ENCODE results near the gene TLL2. TPM values are rescaled to one million over a fixed set of nuclear protein-coding genes. Genes with fewer than 3 reads are reported as not detected.

The TLL2 gene
- total RNA-seq, 1 donor from 2014 or later: 0.10 TPM

DNA sequence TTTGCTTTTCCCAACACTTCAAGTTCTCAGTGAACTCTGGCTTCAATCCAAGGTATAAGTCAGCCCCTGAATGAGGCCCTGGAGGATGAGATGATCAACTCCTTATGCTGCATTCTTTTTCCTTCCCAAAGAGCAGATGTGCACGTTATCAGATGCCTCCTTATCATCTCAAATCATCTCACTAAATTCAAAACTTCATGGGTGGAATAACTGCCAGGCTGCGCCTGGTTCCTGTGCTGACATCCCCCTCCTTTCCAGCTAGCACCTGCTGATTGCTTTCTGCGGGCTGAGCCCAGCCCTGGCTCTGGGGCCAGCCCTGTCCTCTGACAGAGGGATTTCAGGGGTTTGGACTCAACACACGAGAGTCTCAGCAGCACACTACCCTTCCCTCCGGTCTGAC is 44.9 kb downstream of the TLL2 start:
- intact Hi-C loops (cut with micrococcal nuclease): no loop called here

- intact Hi-C loops (cut with micrococcal nuclease): no loop called here
These were observed 48.1 kb downstream of the TLL2 start for GRCh38 chr10:96465599-96465998.

GRCh38 chr10:96463562-96463961 is 50.2 kb downstream of the TLL2 start:
- intact Hi-C loops (cut with micrococcal nuclease): no loop called here

GRCh38 chr10:96462606-96463151 is 51.0 kb downstream of the TLL2 start:
- intact Hi-C loops (cut with micrococcal nuclease): no loop called here

GRCh38 chr10:96460316-96460715 is 53.4 kb downstream of the TLL2 start:
- intact Hi-C loops (cut with micrococcal nuclease): no loop called here

DNA sequence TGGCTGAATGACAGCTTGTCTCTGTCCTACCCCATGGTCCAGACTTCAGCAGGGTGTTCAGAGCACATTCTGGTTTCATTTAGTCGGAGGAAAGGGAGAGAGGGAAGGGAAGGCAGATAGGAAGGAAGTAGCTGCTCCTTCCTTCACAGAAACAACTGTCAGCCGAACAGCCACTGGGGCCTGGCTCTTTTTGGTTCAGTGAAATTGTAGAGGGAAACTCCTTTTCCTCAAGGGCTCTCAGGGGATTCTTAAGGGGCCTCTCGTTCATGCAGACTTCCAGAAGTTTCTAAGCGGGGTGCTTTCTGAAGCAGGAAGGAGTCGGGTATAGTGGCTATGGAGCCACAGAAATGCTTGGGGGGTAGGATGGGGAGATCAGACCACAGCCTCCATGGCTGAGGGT is 56.4 kb downstream of the TLL2 start:
- intact Hi-C loops (cut with micrococcal nuclease): no loop called here

DNA sequence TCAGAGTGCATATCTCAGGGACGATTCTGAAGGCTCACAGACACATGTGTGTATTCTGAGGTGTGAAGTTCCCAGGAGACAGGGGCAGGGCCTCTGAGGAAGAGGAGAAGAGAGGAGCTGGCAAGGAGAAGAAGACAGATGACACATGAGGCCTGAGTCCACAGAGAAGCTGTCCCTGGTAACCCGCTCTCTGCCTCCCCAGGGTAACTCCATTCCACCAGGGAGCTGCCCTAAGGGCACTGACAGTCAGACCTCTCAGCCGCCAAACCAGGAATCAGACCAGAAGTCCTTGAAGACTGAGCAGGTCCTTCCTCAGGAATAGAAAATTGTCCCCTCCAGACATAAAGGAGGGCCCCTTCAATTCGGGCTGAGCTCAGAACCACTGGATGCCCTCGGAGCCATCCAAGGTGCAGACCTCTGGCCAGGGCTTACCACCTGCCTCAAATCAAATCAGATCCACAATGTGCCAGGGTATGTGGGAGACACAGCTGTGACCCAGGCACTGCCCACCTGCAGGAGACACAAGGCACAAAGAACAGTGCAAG is 57.4 kb downstream of the TLL2 start:
- intact Hi-C loops (cut with micrococcal nuclease): no loop called here

DNA sequence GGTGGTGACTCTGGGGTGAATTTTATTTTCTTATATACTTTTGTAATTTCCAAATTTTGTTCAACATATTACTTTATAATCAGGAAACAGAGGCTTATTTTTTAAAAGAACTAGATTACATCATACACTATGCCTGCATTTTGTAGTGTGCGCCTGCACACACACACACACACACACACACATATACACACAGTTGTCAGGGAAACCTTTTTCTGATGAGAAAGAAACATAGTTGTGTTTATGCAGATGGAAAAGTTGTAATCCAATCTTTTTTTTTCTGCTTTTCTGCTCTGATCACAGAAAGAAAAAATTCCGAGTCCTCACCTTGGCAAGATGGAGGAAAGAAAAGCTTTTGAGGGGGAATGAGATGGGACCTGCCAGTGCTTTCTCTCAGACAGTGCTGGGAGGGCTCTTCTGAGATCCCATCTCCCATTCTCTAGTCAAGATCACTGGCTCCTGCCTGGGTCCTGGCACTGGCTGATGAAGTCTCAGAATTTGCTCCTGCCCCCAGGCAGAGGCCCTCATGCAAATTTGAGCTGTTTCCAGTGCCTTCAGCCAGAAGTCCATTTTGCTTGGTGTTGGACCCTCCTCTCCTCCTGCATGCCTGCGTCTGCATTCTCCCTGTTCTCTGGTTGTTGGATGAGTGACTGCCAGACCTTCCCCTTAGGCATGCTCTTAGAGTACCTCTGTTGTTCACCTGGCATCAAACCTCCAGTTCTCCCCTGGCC is 59.7 kb downstream of the TLL2 start:
- intact Hi-C loops (cut with micrococcal nuclease): no loop called here

DNA sequence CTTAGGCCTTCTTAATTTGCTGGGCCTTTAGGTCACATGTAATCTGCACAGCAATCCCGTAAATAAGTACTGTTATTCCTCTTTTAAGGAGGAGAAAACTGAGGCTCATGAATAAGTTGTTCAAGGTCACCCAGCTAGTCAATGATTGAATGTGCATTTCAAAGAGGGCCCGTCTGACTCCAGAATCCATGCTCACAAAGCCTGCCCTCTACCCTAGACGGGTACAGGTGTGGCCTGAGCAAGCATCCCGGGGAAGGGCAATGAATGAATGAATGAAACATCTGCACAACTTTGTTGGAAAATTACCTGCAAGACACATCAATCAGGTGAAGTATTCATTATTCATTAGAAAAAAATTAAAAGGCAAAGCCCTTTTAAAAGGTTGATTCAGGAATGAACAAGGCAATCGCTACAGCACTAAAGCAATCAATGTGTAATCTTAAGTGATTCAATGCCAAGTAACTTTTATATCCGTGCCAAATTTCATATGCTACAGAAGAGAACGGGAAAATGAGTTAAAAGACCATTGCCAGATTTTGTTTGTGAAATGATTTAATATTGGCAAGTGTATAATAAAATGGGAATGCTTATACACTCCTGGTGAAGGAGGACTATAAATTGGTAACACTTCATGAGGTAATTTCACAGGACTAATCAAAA is 61.1 kb downstream of the TLL2 start:
- intact Hi-C loops (cut with micrococcal nuclease): no loop called here

DNA sequence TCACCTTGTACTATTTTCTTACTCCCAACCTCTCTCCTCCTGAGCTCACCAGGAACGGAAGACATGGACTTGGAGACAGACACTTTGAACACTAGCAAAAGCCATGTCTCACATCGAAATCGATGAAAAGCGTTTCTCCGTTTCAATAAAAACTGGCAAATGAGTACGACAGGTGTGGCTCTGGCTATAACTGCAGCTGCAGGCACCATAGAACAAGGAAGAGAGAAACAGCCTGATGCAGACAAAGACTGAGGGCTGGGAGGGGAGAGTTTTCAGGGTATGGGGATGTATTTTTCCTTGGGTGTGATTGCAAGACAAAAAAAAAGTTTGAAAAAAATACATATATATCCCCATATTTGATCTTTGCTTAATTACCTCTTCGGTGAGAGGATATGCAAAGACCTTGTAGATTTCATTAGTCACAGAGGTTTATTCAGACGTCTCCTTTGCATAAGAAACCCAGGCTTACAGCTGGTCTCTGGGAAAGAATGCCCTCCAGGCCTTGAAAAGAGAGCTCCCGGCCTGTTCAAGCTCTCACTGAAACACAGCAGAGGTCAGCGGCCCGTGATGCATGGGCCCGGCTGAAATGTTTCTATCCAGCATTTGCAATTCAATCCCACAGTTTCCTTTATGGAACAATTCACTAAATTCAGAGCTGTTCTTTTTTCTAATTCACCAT is 63.1 kb downstream of the TLL2 start:
- intact Hi-C loops (cut with micrococcal nuclease): no loop called here

DNA sequence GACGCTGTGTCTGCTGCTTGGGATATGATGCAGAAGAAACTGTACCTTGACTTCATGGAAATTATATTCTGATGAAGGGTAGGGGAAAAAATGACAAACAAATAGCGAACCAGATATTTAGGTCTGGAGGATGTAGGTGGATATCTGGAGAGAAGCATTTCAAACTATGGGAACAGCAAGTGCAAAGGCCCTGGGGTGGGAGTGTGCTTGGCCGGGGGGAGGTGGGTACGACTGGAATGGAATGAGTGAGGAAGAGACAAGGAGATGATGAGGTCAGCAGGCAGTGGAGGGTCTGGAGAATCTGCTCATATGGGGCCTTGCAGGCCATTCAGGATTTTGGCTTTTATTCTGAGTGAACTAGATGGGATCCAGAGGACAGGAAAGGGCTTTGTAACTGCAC is 65.2 kb downstream of the TLL2 start:
- intact Hi-C loops (cut with micrococcal nuclease): no loop called here

GRCh38 chr10:96448021-96448457 is 65.7 kb downstream of the TLL2 start:
- intact Hi-C loops (cut with micrococcal nuclease): no loop called here

GRCh38 chr10:96446966-96447596 is 66.6 kb downstream of the TLL2 start:
- intact Hi-C loops (cut with micrococcal nuclease): no loop called here

- intact Hi-C loops (cut with micrococcal nuclease): no loop called here
These were observed 71.6 kb downstream of the TLL2 start for GRCh38 chr10:96441987-96442643.

DNA sequence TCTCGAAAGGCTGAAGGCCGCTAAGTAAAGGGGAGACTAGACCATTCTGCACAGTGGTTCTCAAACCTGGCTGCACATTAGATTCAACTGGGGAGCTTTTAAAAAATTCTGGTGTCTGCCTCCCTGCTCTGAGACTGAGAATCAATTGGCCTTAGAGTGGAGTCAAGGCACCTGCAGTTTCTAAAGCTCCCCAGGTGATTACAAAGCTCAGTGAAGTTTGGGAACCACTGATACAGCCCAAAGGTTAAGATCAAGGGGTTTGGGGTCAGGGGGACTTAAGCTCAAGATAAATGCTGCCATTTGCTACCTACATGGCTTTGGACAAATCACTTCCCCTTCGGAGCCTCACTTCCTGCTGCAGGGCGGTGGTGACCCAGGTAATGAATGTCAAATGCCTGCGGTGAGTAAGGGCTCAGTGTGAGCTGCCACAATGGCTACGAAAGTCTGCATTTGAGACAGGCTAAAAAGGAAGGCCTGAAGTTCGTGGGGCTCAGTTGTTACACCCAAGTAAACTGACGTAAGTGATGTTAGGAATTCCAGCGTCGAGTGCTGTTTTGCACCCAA is 72.3 kb downstream of the TLL2 start:
- intact Hi-C loops (cut with micrococcal nuclease): no loop called here

DNA sequence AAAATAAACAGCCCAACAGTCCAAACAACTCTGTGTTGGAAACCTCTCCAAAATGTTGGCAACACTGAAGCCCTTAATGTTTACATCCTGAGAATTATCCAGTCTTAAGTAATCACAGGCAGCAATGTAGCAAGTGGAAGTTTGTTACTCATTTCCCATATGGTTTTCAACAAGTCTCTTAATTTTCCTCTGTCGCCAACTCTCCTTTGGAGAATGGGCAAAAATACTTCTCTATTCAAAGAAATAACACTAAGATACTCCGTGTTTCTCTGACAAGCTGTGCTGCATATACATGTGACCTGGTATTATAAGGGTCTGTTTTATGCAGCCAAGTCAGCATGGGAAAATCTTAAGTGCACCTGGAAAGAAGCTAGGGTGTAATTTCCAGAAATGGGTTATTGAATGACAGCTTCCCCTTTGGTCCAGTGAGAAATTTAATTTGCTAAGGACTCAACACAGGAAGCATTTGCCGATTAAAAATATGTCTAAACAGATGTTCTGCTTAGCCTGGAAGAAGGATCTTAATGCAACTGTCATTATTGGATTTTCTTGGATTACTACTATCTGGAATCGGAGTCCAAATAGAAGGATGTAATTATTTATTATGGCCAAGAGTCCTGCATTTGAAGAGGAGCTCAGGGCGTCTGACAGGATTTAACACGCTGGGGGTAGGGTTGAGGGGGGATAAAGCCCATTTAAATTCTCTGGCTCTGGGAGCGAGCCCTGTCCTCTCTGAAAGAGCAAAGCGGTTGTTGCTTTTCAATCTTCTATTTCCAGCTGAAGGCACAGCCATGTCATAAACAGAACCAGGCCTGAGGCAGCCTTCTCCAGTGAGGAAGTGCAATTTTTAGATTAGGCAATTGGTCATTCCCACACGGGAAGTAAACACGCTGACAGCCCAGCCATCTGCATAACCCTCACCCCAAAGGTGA is 73.1 kb downstream of the TLL2 start:
- intact Hi-C loops (cut with micrococcal nuclease): no loop called here

DNA sequence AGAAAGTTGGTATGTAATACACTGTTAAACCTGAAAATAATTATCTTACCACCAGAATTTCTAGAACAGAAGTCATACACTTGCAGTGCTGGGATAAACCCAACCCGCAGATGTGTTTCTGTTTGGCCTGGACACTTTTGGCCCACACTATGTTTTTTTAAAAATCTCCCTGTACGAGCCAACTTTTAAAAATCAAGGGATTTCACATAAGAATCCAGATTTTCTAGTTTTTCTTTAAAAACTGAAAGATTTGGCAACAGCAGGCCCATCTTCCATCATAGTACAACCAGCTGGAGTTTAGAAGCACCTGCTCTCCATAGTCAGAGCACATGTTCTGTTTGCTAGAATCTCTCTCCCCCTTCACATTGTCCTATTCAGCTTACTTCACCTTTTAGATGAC is 74.0 kb downstream of the TLL2 start:
- intact Hi-C loops (cut with micrococcal nuclease): no loop called here

GRCh38 chr10:96436035-96436434 is 77.7 kb downstream of the TLL2 start:
- intact Hi-C loops (cut with micrococcal nuclease): no loop called here

DNA sequence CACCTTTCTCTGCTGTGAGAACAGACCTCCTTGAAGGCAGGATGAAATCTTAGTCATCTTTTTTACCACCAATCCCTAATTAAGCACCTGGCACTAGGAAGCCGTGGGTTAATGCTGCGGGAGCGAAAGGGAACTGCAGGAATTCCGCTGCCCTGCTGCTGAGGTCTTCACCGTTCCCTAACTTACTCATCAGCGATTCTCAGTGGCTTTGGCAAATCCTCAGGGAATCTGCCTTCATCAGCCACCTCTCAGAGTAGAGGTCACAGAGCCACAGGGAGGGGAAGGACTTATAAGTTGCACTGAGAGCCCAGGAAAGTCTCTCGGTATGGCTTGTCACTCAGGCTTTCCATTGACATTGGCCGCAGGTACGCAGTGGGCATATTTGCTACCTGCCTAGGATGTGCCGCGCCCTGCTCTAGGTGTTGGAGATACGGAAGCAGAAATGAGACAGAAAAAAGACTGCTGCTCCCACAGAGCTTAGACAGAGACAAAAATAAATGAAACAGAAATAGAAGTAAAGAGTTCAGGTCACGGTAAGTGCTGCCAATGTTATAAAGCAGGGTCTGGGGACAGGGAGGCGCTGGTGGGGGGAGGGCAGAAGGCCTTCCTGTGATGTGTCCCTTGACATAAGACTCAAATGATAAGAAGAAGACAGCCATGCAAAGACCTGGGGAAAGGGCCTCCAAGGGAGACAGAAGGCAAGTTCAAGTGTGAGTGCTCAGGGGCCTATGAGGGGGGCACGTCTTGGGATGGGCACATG is 82.3 kb downstream of the TLL2 start:
- intact Hi-C loops (cut with micrococcal nuclease): no loop called here

Measured in T-helper 1 cell treated with Interleukin-12 subunit alpha and Interleukin-12 subunit beta and Interleukin-4 antibody, amounts not matched to agents 30 ng/mL and 1 ng/mL, for 36 hours (primary cell).